DND-41 (cell line): ENCODE results near the gene COG7.

Source experiments
- ATAC-seq: fragments of 200-7000 bp; cut with Tn5 transposase; 3 replicates; pipeline ENCODE4 v1.9.1; 2021; ENCODE audit warnings: low read depth; ENCODE audit not compliant: insufficient read depth
- DNase-seq: peaks from one replicate; pipeline ENCODE4 v3.0.0-alpha.2; 2020
- H2AFZ ChIP-seq: 2 replicates; pipeline ENCODE4 v1.6.0; 2012; ENCODE audit warnings: low read depth, low read length
- H3K27ac ChIP-seq: 2 replicates; pipeline ENCODE4 v1.5.1; 2012; ENCODE audit warnings: low read length, inconsistent platforms
- H3K27me3 ChIP-seq: fragments of 200-600 bp; sonication (generic); 2 replicates; pipeline ENCODE4 v1.6.0; 2012; ENCODE audit warnings: low read length, mild to moderate bottlenecking, inconsistent platforms; ENCODE audit not compliant: insufficient read depth, poor library complexity
- H3K36me3 ChIP-seq: 2 replicates; pipeline ENCODE4 v1.5.1; 2012; ENCODE audit warnings: low read length, inconsistent platforms; ENCODE audit not compliant: insufficient read depth
- H3K4me1 ChIP-seq: 2 replicates; pipeline ENCODE4 v1.5.1; 2012; ENCODE audit warnings: mild to moderate bottlenecking, low read length; ENCODE audit not compliant: insufficient read depth
- H3K4me2 ChIP-seq: 2 replicates; pipeline ENCODE4 v1.6.0; 2012; ENCODE audit warnings: mild to moderate bottlenecking, moderate library complexity, low read length, inconsistent platforms; ENCODE audit not compliant: insufficient read depth
- H3K4me3 ChIP-seq, 2 experiments: fragments of 200-600 bp in 1 of 2; shearing (Covaris generic) in 1 of 2; 2 replicates each; pipeline ENCODE4 v1.5.1; 2012 to 2016; ENCODE audit warnings: inconsistent platforms in 2 of 2, low read length in 2 of 2, mild to moderate bottlenecking in 2 of 2, low read depth in 1 of 2, moderate library complexity in 1 of 2
- H3K79me2 ChIP-seq: 2 replicates; pipeline ENCODE4 v1.6.0; 2012; ENCODE audit warnings: low read length, inconsistent platforms; ENCODE audit not compliant: insufficient read depth
- H3K9ac ChIP-seq: 2 replicates; pipeline ENCODE4 v1.6.0; 2012; ENCODE audit warnings: low read depth, mild to moderate bottlenecking, inconsistent platforms, low read length, moderate library complexity
- H3K9me3 ChIP-seq: 2 replicates; pipeline ENCODE4 v1.5.1; 2012; ENCODE audit warnings: low read length, moderate library complexity, mild to moderate bottlenecking, inconsistent platforms; ENCODE audit not compliant: insufficient read depth, severe bottlenecking
- H4K20me1 ChIP-seq: 2 replicates; pipeline ENCODE4 v1.6.0; 2012; ENCODE audit warnings: low read length; ENCODE audit not compliant: insufficient read depth
- EZH2 ChIP-seq: IDR thresholded peaks from 3 replicates; pipeline ENCODE4 v1.6.1; 2012; ENCODE audit warnings: borderline replicate concordance, low read depth, mild to moderate bottlenecking, moderate library complexity, low read length, inconsistent platforms; ENCODE audit not compliant: severe bottlenecking
- TF ChIP-seq, protein P1 (sequence below): IDR thresholded peaks from 2 replicates; pipeline ENCODE4 v1.5.1; 2012; ENCODE audit warnings: borderline replicate concordance, low read length, moderate library complexity, mild to moderate bottlenecking; ENCODE audit not compliant: poor library complexity, severe bottlenecking; ENCODE audit errors: extremely low read depth

Gene COG7

DNA sequence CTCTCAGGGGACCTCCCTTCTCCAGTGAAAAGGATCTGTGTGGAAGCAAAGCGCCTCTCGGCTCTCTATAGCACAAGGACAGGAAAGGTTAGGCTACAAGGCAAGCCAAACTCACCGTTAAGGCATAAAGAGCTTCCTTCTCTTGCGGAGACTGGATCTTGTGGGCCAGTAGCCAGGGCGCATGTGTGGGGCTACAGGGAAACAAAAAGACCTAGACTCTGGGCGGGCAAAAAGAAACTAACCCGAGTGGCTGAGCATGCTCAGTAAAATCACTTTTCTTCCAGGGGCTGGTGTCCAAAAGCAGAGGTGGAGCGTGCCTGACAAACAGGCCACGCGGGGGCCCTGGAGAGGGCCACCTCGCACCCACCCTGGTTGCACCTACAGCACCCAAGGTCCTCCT lies 41.2 kb upstream of the COG7 start:
- Histone ChIP-seq H3K79me2 (no peaks in the 10 kb centered on the region), H3K4me2 (no peak overlapping the region), H3K27ac (no peak overlapping the region), H3K36me3 (no peaks in the 10 kb centered on the region), H3K4me3 (no peak overlapping the region), H2AFZ (no peak overlapping the region), H3K9ac (no peak overlapping the region), H4K20me1 (no peaks in the 10 kb centered on the region), H3K4me1 (no peaks in the 10 kb centered on the region), H3K27me3 (no peaks in the 10 kb centered on the region), H3K9me3 (no peaks in the 10 kb centered on the region)
- no peak for TF ChIP-seq EZH2
- TF ChIP-seq, protein P1, sequence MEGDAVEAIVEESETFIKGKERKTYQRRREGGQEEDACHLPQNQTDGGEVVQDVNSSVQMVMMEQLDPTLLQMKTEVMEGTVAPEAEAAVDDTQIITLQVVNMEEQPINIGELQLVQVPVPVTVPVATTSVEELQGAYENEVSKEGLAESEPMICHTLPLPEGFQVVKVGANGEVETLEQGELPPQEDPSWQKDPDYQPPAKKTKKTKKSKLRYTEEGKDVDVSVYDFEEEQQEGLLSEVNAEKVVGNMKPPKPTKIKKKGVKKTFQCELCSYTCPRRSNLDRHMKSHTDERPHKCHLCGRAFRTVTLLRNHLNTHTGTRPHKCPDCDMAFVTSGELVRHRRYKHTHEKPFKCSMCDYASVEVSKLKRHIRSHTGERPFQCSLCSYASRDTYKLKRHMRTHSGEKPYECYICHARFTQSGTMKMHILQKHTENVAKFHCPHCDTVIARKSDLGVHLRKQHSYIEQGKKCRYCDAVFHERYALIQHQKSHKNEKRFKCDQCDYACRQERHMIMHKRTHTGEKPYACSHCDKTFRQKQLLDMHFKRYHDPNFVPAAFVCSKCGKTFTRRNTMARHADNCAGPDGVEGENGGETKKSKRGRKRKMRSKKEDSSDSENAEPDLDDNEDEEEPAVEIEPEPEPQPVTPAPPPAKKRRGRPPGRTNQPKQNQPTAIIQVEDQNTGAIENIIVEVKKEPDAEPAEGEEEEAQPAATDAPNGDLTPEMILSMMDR, result no peak
- no peak for ATAC-seq
- no peak for DNase-seq

DNA sequence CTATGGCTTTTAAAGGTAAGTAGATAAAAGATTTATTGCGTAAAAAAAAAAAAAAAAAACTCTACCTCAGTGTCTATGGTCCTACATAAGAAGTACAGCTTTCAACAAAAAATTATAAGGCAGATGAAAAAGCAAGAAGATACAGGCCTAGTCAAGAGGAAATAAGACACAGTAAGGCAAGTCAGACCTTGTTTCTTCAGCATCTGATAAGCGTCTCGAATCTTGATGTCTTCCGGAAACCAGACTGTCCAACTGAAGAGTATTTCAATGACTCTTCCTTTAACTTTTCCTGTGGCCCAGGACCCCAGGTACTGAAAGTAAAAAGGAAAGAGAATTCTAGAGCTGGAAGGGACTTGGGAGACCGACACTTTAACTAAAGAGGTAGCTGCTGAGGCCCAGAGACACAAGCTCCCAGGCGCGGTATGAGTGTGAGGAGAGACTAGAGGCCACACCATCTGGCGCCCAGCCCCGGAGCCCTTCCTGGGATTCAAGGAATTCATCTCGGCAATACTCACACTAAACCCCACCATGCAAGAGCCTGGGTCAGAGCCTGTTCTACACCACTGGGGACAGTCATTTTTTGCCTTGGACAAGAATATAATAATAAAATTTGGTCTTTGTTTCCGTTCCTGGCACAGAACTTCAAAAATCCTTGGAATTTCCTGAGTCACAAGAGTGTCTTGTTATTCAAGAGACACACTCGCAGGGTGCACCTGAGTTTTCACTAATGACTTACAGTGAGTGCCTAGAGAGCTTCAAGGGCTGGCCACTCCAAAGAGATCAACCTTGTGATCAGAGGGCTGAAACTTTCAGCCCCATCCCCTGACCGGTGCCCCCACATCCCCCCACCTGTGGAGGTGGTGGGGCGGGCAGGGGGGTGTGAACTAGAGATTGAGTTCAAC lies 38.8 kb upstream of the COG7 start:
- Histone ChIP-seq H3K4me1 (no peaks in the 10 kb centered on the region), H3K27me3 (no peaks in the 10 kb centered on the region), H3K4me2 (no peak overlapping the region), H3K9me3 (no peaks in the 10 kb centered on the region), H3K9ac (no peak overlapping the region), H4K20me1 (no peaks in the 10 kb centered on the region), H2AFZ (no peak overlapping the region), H3K79me2 (no peaks in the 10 kb centered on the region), H3K36me3 (no peaks in the 10 kb centered on the region), H3K27ac (no peak overlapping the region), H3K4me3 (no peak overlapping the region)
- ATAC-seq, result no peak
- TF ChIP-seq, protein P1, result no peak
- no peak for TF ChIP-seq EZH2
- no peak for DNase-seq

DNA sequence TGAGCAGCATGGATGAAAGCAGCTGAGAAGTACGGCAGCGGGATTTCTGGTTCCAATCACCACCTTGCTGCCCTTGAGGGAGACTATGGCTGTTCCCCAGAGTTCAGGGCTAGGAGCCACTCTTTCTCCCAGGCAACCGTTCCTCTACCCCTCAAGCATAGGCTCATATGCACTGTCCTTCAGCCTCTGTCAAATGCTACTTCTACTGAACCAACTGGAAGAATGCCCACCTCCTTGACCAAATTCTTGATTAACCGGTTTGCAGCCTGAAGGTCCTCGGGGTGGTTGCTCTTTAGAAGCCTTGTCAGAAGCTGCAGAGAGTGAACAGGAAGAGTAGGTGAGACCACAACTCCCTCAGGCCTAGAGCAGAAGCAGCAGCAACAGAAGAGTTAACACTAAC lies 33.5 kb upstream of the COG7 start:
- Histone ChIP-seq H2AFZ (no peak overlapping the region), H3K27ac (no peak overlapping the region), H3K4me3 (no peak overlapping the region), H3K4me2 (no peak overlapping the region), H3K36me3 (no peaks in the 10 kb centered on the region), H3K4me1 (no peaks in the 10 kb centered on the region), H3K27me3 (no peaks in the 10 kb centered on the region), H3K9me3 (no peaks in the 10 kb centered on the region), H4K20me1 (no peaks in the 10 kb centered on the region), H3K79me2 (no peaks in the 10 kb centered on the region), H3K9ac (no peak overlapping the region)
- ATAC-seq (no peak), DNase-seq (no peak)
- TF ChIP-seq, protein P1, result no peak
- TF ChIP-seq EZH2, result no peak
